Thoracic aorta (tissue), 2 donors: ENCODE results near the gene ADARB2. TPM values are rescaled to one million over a fixed set of nuclear protein-coding genes. Genes with fewer than 3 reads are reported as not detected.

Experiments
- ATAC-seq: fragments of 150-250 bp; one replicate; pipeline ENCODE4 v1.8.0; 2017; ENCODE audit warnings: low read depth; ENCODE audit not compliant: insufficient number of reproducible peaks, low FRiP score
- DNase-seq: peaks from one replicate; pipeline ENCODE4 v3.0.0-alpha.2; 2020; ENCODE audit warnings: low spot score
- H3K27ac ChIP-seq, 2 donors: fragments of 200-600 bp; sonication (generic); 1 replicate in 1 of 2; 2 replicates in 1 of 2; pipeline ENCODE4 v1.5.1; 2016; ENCODE audit warnings: mild to moderate bottlenecking in 2 of 2, moderate library complexity in 2 of 2
- H3K27me3 ChIP-seq: fragments of 200-600 bp; sonication (generic); replicated peaks from 2 replicates; pipeline ENCODE4 v1.6.0; 2016; ENCODE audit warnings: mild to moderate bottlenecking; ENCODE audit not compliant: insufficient read depth
- H3K36me3 ChIP-seq: fragments of 200-600 bp; sonication (generic); one replicate; pipeline ENCODE4 v1.5.1; 2016
- H3K4me1 ChIP-seq, 2 donors: fragments of 200-600 bp; sonication (generic); 1 replicate in 1 of 2; 2 replicates in 1 of 2; pipeline versions ENCODE4 v1.5.1 to v1.6.0; 2016; ENCODE audit warnings: low read depth in 2 of 2, mild to moderate bottlenecking in 1 of 2; ENCODE audit not compliant: control insufficient read depth in 1 of 2
- H3K4me3 ChIP-seq: fragments of 200-600 bp; sonication (generic); 2 replicates; pipeline ENCODE4 v1.5.1; 2016; ENCODE audit warnings: mild to moderate bottlenecking
- H3K9me3 ChIP-seq: fragments of 200-600 bp; sonication (generic); 2 replicates; pipeline ENCODE4 v1.5.1; 2016
- CTCF ChIP-seq: fragments of 200-600 bp; sonication (generic); IDR thresholded peaks from one replicate; pipeline ENCODE4 v1.5.1; 2019; ENCODE audit warnings: antibody characterized with exemption
- total RNA-seq, 2 donors: library from RNA; depleted of rRNA; stranded (reverse); fragments of >200 nt; gene quantifications; one replicate each; pipeline versions ENCODE4 v1.1.0 to v1.2.3, GENCODE V29; 2016

ADARB2 gene
- total RNA-seq, 2 donors from 2014 or later = 0.71 to 3.1 TPM

- H3K27me3 ChIP-seq = no peaks in the 10 kb centered on the region
- H3K4me3 ChIP-seq = no peak overlapping the region
- no peaks in the 10 kb centered on the region for H3K9me3 ChIP-seq
- no peak for TF ChIP-seq CTCF
- H3K4me1 ChIP-seq = no peaks in the 10 kb centered on the region
- no peaks in the 10 kb centered on the region for H3K36me3 ChIP-seq
- DNase-seq (no peak), ATAC-seq (no peak)
- H3K27ac ChIP-seq = no peak overlapping the region
Measured at GRCh38 chr10:1157615-1157933, 579.8 kb downstream of the ADARB2 start.

GRCh38 chr10:1156921-1157614 lies 580.3 kb downstream of the ADARB2 start:
- Histone ChIP-seq H3K36me3 (no peaks in the 10 kb centered on the region), H3K27me3 (no peaks in the 10 kb centered on the region)

GRCh38 chr10:1156616-1156886 lies 580.8 kb downstream of the ADARB2 start:
- DNase-seq = no peak
- no peak for TF ChIP-seq CTCF
- no peaks in the 10 kb centered on the region for H3K27me3 ChIP-seq
- no peak overlapping the region for H3K27ac ChIP-seq
- no peaks in the 10 kb centered on the region for H3K36me3 ChIP-seq
- H3K9me3 ChIP-seq = no peaks in the 10 kb centered on the region
- H3K4me3 ChIP-seq = no peak overlapping the region
- ATAC-seq = no peak
- no peaks in the 10 kb centered on the region for H3K4me1 ChIP-seq

More at GRCh38 chr10:1156921-1157614, 580.3 kb downstream of the ADARB2 start:
- Histone ChIP-seq H3K4me3 (no peak overlapping the region), H3K27ac (no peak overlapping the region), H3K9me3 (no peaks in the 10 kb centered on the region), H3K4me1 (no peaks in the 10 kb centered on the region)
- TF ChIP-seq CTCF = no peak
- no peak for DNase-seq
- ATAC-seq = no peak

- ATAC-seq = no peak
- H3K4me3 ChIP-seq = no peak overlapping the region
Measured at GRCh38 chr10:1155791-1156615, 581.3 kb downstream of the ADARB2 start.

More at GRCh38 chr10:1155791-1156615, 581.3 kb downstream of the ADARB2 start:
- TF ChIP-seq CTCF = no peak
- no peaks in the 10 kb centered on the region for H3K4me1 ChIP-seq
- no peak overlapping the region for H3K27ac ChIP-seq
- H3K9me3 ChIP-seq = no peaks in the 10 kb centered on the region
- no peaks in the 10 kb centered on the region for H3K27me3 ChIP-seq
- H3K36me3 ChIP-seq = no peaks in the 10 kb centered on the region
- DNase-seq = no peak
